ENCODE results near the gene ARL10.
A peak's percentile ranks its signal among the peaks of the same experiment; 100 is the strongest.

ARL10 gene

DNA sequence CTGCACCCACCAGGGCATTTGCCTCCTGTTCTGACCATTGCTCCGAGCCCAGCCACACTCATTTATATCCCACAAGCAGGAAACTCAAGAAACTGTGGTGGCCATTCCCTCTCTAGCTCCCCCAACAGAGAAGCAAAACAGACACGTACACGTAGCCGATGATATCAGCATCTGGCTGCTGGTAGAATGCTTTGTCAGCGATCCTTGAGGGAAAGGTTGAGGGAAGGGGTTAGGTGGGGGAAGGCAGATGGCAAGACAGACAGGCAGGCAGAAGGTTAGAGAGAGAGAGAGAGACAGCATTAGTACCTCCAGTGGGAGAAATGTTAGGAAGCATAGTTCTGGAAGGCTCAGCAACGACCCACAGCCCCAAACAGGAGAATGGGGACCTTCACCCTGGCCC lies 31.0 kb downstream of the ARL10 start (continued):
- TF ChIP-seq ZBTB21 (tag by site-specific recombination; IDR thresholded peaks at IDR 0.05) (no peak), IKZF3 (tag by site-specific recombination; IDR thresholded peaks at IDR 0.05) (no peak)

DNA sequence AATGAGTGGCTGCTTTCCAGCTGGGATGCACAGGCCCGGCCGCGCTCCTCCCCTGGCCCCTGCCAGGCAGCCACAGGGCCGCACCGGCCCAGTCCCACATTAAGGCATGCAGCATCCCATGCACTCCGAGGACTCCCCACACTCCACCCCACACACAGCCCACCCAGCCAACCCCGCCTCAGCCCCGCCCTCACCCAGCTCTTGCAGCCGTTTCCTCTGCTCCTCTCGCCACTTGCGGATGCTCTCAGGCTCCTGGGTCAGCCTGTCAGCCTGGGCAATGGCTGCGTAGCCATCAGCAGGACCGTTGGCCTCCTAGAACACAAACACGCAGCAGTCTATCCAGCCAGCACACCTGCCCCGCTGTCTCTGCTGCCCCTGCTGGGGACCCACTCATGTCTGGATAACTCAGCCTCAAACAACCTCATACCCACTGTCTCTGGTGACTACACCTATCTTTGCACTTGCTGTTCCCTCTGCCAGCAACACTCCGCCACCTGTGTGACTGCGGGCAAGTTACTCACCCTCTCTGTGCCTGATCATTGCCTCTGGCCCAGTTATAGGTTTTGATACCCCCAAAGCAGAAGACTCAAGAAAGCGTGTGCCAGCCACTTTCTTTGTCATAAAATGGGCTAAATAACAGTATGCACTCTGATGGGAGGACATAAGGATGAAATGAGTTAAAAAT lies 32.6 kb downstream of the ARL10 start:
- no peak overlapping the region for H3K27ac ChIP-seq (ENCODE audit: extremely low read depth, low read depth, low read length)
- peaks cover 0 to 25% of the 10 kb centered on the region in 2 experiments; a peak in 2 of 3 replicates for H3K36me3 ChIP-seq (ENCODE audit: control insufficient read depth in 2 of 2, insufficient read depth in 1 of 2, low read length in 2 of 2)
- 0 out of 2 replicates have a peak, but pooled peaks cover 3% of the 10 kb centered on the region for H3K4me1 ChIP-seq (ENCODE audit: control insufficient read depth, insufficient read depth, low read length)
- TF ChIP-seq, protein P1, sequence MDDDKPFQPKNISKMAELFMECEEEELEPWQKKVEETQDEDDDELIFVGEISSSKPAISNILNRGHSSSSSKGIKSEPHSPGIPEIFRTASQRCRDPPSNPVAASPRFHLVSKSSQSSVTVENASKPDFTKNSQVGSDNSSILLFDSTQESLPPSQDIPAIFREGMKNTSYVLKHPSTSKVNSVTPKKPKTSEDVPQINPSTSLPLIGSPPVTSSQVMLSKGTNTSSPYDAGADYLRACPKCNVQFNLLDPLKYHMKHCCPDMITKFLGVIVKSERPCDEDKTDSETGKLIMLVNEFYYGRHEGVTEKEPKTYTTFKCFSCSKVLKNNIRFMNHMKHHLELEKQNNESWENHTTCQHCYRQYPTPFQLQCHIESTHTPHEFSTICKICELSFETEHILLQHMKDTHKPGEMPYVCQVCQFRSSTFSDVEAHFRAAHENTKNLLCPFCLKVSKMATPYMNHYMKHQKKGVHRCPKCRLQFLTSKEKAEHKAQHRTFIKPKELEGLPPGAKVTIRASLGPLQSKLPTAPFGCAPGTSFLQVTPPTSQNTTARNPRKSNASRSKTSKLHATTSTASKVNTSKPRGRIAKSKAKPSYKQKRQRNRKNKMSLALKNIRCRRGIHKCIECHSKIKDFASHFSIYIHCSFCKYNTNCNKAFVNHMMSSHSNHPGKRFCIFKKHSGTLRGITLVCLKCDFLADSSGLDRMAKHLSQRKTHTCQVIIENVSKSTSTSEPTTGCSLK (tag by site-specific recombination; IDR thresholded peaks at IDR 0.05): no peak
- TF ChIP-seq ZNF701 (tag by site-specific recombination; IDR thresholded peaks at IDR 0.05) (no peak), ZNF324 (tag by site-specific recombination; IDR thresholded peaks at IDR 0.05) (no peak), ZNF394 (tag by site-specific recombination; IDR thresholded peaks at IDR 0.05; ENCODE audit: borderline replicate concordance) (no peak), KLF1 (tag by site-specific recombination; IDR thresholded peaks at IDR 0.05) (peak; percentile 83), ZNF626 (tag by site-specific recombination; IDR thresholded peaks at IDR 0.05) (no peak), EGR2 (tag by site-specific recombination; IDR thresholded peaks at IDR 0.05; ENCODE audit: low read depth) (peak; percentile 47; the same call in 1 of the 2 replicates)
- TF ChIP-seq, protein P2, sequence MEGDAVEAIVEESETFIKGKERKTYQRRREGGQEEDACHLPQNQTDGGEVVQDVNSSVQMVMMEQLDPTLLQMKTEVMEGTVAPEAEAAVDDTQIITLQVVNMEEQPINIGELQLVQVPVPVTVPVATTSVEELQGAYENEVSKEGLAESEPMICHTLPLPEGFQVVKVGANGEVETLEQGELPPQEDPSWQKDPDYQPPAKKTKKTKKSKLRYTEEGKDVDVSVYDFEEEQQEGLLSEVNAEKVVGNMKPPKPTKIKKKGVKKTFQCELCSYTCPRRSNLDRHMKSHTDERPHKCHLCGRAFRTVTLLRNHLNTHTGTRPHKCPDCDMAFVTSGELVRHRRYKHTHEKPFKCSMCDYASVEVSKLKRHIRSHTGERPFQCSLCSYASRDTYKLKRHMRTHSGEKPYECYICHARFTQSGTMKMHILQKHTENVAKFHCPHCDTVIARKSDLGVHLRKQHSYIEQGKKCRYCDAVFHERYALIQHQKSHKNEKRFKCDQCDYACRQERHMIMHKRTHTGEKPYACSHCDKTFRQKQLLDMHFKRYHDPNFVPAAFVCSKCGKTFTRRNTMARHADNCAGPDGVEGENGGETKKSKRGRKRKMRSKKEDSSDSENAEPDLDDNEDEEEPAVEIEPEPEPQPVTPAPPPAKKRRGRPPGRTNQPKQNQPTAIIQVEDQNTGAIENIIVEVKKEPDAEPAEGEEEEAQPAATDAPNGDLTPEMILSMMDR (tag by site-specific recombination; IDR thresholded peaks at IDR 0.05): peak; percentile 18; the same call in 1 of the 2 replicates
- ChIA-PET POLR2A (no interaction called here), CTCF (interaction anchor here (0.5 kb wide), 1 partner anchor 61 kb away, joined by 3 read pairs; no protein-coding TSS in a partner anchor)
- H3K4me3 ChIP-seq (ENCODE audit: low read depth, low read length): no peak overlapping the region
- H3K9me3 ChIP-seq (ENCODE audit: control insufficient read depth, insufficient read depth, low read depth, low read length): no peaks in the 10 kb centered on the region

DNA sequence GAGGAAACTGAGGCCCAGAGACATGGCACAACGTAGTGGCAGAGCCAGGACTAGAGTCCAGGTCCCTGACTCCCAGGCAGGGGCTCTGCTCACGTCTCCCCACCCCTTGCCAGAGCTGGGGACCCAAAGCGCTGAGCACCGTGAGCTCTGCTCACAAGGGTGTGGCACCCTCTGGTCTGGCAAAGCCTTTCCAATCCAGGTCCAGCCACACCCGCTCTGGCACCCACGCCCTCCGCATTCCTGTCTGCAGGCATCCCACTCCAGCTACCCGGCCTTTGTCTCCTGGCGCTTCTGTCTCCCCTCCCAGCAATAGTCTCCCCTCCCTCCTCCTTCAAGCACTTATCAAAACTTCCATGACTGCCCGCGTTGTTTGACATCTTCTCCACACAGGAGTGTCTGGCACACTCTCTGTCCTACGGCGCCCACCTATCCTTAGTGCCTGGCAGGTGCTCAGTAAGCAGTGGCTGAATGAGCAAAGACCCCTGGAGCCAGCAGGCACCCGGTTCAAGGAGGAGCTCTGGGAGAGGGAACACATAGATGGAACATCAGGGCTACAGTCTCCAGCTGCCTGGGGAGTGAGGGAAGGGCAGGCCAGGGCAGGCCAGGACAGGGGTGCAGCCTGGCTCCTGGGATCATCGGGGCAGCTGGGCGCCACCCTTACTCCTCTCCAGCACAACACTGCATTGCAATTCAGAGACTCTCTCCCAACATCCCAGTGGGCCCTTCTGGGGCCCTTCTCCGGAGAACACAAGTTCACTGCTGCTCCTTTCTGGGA lies 35.3 kb downstream of the ARL10 start:
- Histone ChIP-seq H3K27ac (ENCODE audit: extremely low read depth, low read depth, low read length) (no peak overlapping the region), H3K4me1 (ENCODE audit: control insufficient read depth, insufficient read depth, low read length) (0 out of 2 replicates have a peak, but pooled peaks cover 3% of the 10 kb centered on the region), H3K36me3 (ENCODE audit: control insufficient read depth in 2 of 2, insufficient read depth in 1 of 2, low read length in 2 of 2) (peaks cover 0 to 10% of the 10 kb centered on the region in 2 experiments; a peak in 2 of 3 replicates), H3K4me3 (ENCODE audit: low read depth, low read length) (no peak overlapping the region), H3K9me3 (ENCODE audit: control insufficient read depth, insufficient read depth, low read depth, low read length) (no peaks in the 10 kb centered on the region)
- ChIA-PET CTCF (interaction anchor here (0.7 kb wide), 1 partner anchor 264 kb away, joined by 3 read pairs; no protein-coding TSS in a partner anchor), POLR2A (interaction anchor here (0.6 kb wide), 1 partner anchor 11 kb away, joined by 3 read pairs; no protein-coding TSS in a partner anchor)
- no peak for TF ChIP-seq ZNF621 (tag by site-specific recombination; IDR thresholded peaks at IDR 0.05)
- TF ChIP-seq GLIS1 (tag by site-specific recombination; IDR thresholded peaks at IDR 0.05): no peak
- peak; percentile 99 for TF ChIP-seq KLF1 (tag by site-specific recombination; IDR thresholded peaks at IDR 0.05)
- no peak for TF ChIP-seq ZNF501 (tag by site-specific recombination; IDR thresholded peaks at IDR 0.05)

Measured in HEK293 (cell line).